Spleen (tissue), 11 donors: ENCODE results near the gene P2RX1. TPM values are rescaled to one million over a fixed set of nuclear protein-coding genes. Genes with fewer than 3 reads are reported as not detected.
A peak's percentile ranks its signal among the peaks of the same experiment; 100 is the strongest.

ENCODE experiments used
- DNase-seq: peaks from one replicate; pipeline ENCODE4 v3.0.0-alpha.2; 2020
- H3K27ac ChIP-seq, 8 donors: fragments of 200-600 bp; sonication (generic) in 7 of 8; 1 replicate in 4 of 8; 2 replicates in 4 of 8; pipeline versions ENCODE4 v1.5.0 to v1.8.0; 2016 to 2021; ENCODE audit warnings: inconsistent platforms in 4 of 8, mild to moderate bottlenecking in 4 of 8, moderate library complexity in 1 of 8
- H3K27me3 ChIP-seq, 7 donors: fragments of 200-600 bp; sonication (generic) in 6 of 7; replicated peaks in 1 of 7; 1 replicate in 4 of 7; 2 replicates in 3 of 7; pipeline versions ENCODE4 v1.5.0 to v1.8.0; 2016 to 2021; ENCODE audit warnings: inconsistent platforms in 3 of 7, mild to moderate bottlenecking in 1 of 7
- H3K36me3 ChIP-seq, 6 donors: fragments of 200-600 bp; sonication (generic) in 5 of 6; 1 replicate in 4 of 6; 2 replicates in 2 of 6; pipeline versions ENCODE4 v1.5.0 to v1.8.0; 2016 to 2021; ENCODE audit warnings: inconsistent platforms in 2 of 6
- H3K4me1 ChIP-seq, 6 donors: fragments of 200-600 bp; sonication (generic) in 5 of 6; 1 replicate in 3 of 6; 2 replicates in 3 of 6; pipeline versions ENCODE4 v1.5.0 to v1.8.0; 2016 to 2021; ENCODE audit warnings: inconsistent platforms in 3 of 6
- H3K4me3 ChIP-seq, 8 donors: fragments of 200-600 bp; sonication (generic) in 7 of 8; 1 replicate in 4 of 8; 2 replicates in 4 of 8; pipeline versions ENCODE4 v1.5.0 to v1.8.0; 2016 to 2021; ENCODE audit warnings: inconsistent platforms in 4 of 8, mild to moderate bottlenecking in 4 of 8, moderate library complexity in 2 of 8
- H3K9me3 ChIP-seq, 8 donors: fragments of 200-600 bp; sonication (generic) in 7 of 8; 1 replicate in 4 of 8; 2 replicates in 4 of 8; pipeline versions ENCODE4 v1.5.0 to v1.8.0; 2016 to 2021; ENCODE audit warnings: inconsistent platforms in 4 of 8
- POLR2A ChIP-seq, 3 donors: fragments of 450-650 bp; IDR thresholded peaks; one replicate each; pipeline ENCODE4 v1.5.1; 2017; ENCODE audit warnings: antibody characterized with exemption in 3 of 3, mild to moderate bottlenecking in 1 of 3
- POLR2AphosphoS5 ChIP-seq, 3 donors: sonication (generic); formaldehyde crosslinking; IDR thresholded peaks; one replicate each; pipeline ENCODE4 v1.5.1; 2017; ENCODE audit warnings: antibody characterized with exemption in 3 of 3
- WGBS, 5 donors: extraction: QIAGEN DNeasy Blood & Tissue Kit in 3 of 5; methylation state at CpG; one replicate each; pipeline versions ENCODE4 v1.1.5 to v1.1.7; 2013 to 2018; 5-methylcytosine and 5-hydroxymethylcytosine counted together
- intact Hi-C: fragments of 100-400 bp; cut with DNase I; formaldehyde crosslinking; loops from one replicate; pipeline ENCODE4 v1.15.0; 2023; ENCODE audit warnings: low total_unique reads
- polyA plus RNA-seq, 3 donors: library from polyadenylated mRNA; stranded (reverse); fragments of 200-250 nt; gene quantifications; one replicate each; pipeline ENCODE4 v1.2.1, GENCODE V29; 2013
- total RNA-seq, 7 donors: library from RNA; depleted of rRNA in 3 of 7; stranded (reverse); fragments of >200 nt in 3 of 7; fragmentation: NEBNext Ultra II Directional in 4 of 7; extraction: Animal tissue kit (Norgen Biotek cat#: 25700) in 4 of 7; gene quantifications; one replicate each; pipeline versions ENCODE4 v1.1.0 to v1.2.1, GENCODE V29; 2016 to 2021
- TF ChIP-seq, protein P1 (sequence below), 11 experiments: fragments of 200-600 bp in 7 of 11; fragments of 450-650 bp in 4 of 11; sonication (generic) in 4 of 11; IDR thresholded peaks in 8 of 11; conservative IDR thresholded peaks in 3 of 11; 1 replicate in 7 of 11; 2 replicates in 4 of 11; pipeline versions ENCODE4 v1.4.0 to v1.8.0; 2016 to 2021; ENCODE audit warnings: antibody characterized with exemption in 11 of 11, inconsistent platforms in 4 of 11, mild to moderate bottlenecking in 1 of 11
- donor health status: healthy with polysubstance abuse.
- donor health status: DM: no; HTN: no; CAD: no; lungs with moderate emphysema.
- donor health status: DM: no; HTN: no; CAD: no.
- donor health status: Bipolar disorder and iron deficiency.
- donor health status: healthy.
- donor health status: DM: no; HTN: no; CAD: no.
- donor health status: DM: yes; HTN: yes; CAD: no.

P2RX1 gene
- total and polyA plus RNA-seq, 10 donors, result 9.2 to 46.3 (median 21.7) TPM

DNA sequence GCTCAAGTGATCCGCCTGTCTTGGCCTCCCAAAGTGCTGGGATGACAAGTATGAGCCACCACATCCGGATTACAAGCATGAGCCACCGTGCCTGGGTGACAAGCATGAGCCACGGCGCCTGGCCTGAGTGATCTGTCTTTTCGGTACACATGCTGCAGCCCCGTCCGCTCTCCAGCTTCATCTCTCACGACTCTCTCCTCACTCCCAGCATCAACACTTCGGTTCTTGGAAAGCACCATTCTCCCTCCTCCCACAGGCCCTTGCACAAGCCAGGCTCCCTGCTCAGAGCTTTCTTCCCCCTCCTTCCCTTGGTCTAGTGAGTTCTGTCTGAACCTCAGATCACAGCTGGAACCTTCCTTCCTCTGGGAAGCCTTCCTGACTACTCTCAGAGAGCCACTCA lies 63.7 kb downstream of the P2RX1 start:
- TF ChIP-seq, protein P1, sequence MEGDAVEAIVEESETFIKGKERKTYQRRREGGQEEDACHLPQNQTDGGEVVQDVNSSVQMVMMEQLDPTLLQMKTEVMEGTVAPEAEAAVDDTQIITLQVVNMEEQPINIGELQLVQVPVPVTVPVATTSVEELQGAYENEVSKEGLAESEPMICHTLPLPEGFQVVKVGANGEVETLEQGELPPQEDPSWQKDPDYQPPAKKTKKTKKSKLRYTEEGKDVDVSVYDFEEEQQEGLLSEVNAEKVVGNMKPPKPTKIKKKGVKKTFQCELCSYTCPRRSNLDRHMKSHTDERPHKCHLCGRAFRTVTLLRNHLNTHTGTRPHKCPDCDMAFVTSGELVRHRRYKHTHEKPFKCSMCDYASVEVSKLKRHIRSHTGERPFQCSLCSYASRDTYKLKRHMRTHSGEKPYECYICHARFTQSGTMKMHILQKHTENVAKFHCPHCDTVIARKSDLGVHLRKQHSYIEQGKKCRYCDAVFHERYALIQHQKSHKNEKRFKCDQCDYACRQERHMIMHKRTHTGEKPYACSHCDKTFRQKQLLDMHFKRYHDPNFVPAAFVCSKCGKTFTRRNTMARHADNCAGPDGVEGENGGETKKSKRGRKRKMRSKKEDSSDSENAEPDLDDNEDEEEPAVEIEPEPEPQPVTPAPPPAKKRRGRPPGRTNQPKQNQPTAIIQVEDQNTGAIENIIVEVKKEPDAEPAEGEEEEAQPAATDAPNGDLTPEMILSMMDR (IDR thresholded peaks at IDR 0.05 in 8 of 11, conservative IDR thresholded peaks at IDR 0.05 in 3 of 11), result no peak
- TF ChIP-seq POLR2AphosphoS5 (IDR thresholded peaks at IDR 0.05) (no peak), POLR2A (IDR thresholded peaks at IDR 0.05) (no peak)

DNA sequence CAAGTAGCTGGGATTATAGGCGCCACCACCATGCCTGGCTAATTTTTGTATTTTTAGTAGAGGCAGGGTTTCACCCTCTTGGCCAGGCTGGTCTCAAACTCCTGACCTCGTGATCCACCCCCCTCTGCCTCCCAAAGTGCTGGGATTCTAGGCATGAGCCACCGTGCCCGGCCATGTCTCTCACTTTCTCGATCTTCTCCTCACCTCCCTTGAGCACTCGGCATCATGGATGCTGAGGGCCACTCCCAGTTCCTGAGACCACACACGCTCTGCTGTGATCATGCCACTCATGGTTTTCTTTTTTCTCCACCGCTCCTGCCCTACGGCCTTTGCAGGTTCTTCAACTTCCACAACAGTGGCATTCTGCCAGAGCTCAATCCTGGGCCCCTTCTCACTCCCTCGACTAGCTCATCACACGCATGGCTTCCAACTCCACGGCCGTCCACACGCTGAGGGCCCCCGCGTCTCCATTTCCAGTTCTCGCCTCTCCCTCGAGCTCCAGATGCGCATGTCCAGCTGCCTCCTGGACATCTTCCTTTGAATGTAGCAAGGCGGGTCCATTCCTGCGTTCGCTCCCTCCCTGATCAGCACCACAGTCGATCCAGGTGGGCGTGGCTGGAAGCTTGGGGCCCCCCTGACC lies 64.7 kb downstream of the P2RX1 start:
- TF ChIP-seq POLR2A (IDR thresholded peaks at IDR 0.05), result no peak
- TF ChIP-seq, protein P1 (IDR thresholded peaks at IDR 0.05 in 8 of 11, conservative IDR thresholded peaks at IDR 0.05 in 3 of 11), result no peak
- TF ChIP-seq POLR2AphosphoS5 (IDR thresholded peaks at IDR 0.05), result no peak
- 84 to 87% (median 86%) methylated on average over 24 of the region's 24 CpGs for WGBS, 5 donors
- Histone ChIP-seq H3K9me3 (no peaks in the 10 kb centered on the region), H3K27ac (no peak overlapping the region), H3K36me3 (no peaks in the 10 kb centered on the region), H3K4me3 (no peak overlapping the region), H3K27me3 (no peaks in the 10 kb centered on the region), H3K4me1 (peaks cover 0 to 3% (median under 1%) of the 10 kb centered on the region in 6 donors)
- peak; percentile 59 for DNase-seq
- intact Hi-C loops, result no loop called here

More for the DNA sequence above, 63.7 kb downstream of the P2RX1 start:
- peaks cover 0 to 4% (median 0%) of the 10 kb centered on the region in 7 donors for H3K27me3 ChIP-seq
- intact Hi-C loops, result no loop called here
- H3K27ac ChIP-seq, result no peak overlapping the region
- H3K4me1 ChIP-seq, result no peaks in the 10 kb centered on the region
- 76 to 88% (median 81%) methylated on average over 10 of the region's 10 CpGs for WGBS, 5 donors
- H3K4me3 ChIP-seq, result no peak overlapping the region
- no peak for DNase-seq
- H3K36me3 ChIP-seq, result no peaks in the 10 kb centered on the region
- no peaks in the 10 kb centered on the region for H3K9me3 ChIP-seq

DNA sequence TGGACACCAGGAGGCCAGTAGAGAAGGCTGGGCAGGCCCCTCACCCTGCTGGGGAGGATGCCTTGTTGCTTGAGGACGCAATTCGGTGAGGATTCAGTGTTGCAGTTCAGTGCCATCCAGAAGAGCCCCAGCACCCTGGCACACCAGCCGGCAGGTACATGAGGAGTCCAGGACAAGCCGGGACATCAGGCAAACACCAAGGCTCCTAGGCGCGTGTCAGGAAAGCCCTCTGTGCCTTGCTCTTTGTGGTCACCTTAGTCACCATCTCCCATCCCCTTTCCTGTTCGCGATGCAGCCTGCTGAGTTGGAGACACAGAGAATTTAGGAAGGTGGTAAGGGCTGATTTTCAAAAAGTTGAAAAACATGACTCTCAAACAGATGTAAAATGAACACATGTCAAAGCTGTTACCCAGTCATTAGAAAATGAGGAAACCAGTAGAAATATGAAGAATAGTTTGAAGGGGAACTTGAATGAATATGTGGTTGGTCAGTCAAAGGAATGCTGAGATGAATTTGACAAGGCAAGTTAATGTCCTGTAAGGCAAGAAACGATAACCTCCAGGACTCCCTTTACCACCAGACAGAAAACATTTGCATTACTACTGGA lies 67.9 kb downstream of the P2RX1 start:
- TF ChIP-seq POLR2A (IDR thresholded peaks at IDR 0.05) (no peak), POLR2AphosphoS5 (IDR thresholded peaks at IDR 0.05) (no peak)
- TF ChIP-seq, protein P1 (IDR thresholded peaks at IDR 0.05 in 8 of 11, conservative IDR thresholded peaks at IDR 0.05 in 3 of 11), result no peak
- Histone ChIP-seq H3K9me3 (no peaks in the 10 kb centered on the region), H3K27me3 (no peaks in the 10 kb centered on the region), H3K4me3 (no peak overlapping the region), H3K27ac (no peak overlapping the region), H3K36me3 (peaks cover 0 to 13% (median 0%) of the 10 kb centered on the region in 6 donors), H3K4me1 (peaks cover 10 to 29% (median 22%) of the 10 kb centered on the region in 6 donors)
- peak; percentile 39 for DNase-seq
- intact Hi-C loops, result no loop called here
- 47 to 70% (median 63%) methylated on average over 7 to 9 of the region's 9 CpGs for WGBS, 5 donors

GRCh38 chr17:3847165-3847670 lies 69.0 kb downstream of the P2RX1 start:
- WGBS, 5 donors, result 93 to 97% (median 95%) methylated on average over 9 of the region's 9 CpGs
- peak; percentile 73 for DNase-seq
- intact Hi-C loops, result no loop called here

More at GRCh38 chr17:3847165-3847670, 69.0 kb downstream of the P2RX1 start:
- Histone ChIP-seq H3K9me3 (no peaks in the 10 kb centered on the region), H3K27me3 (no peaks in the 10 kb centered on the region), H3K4me1 (peaks cover 10 to 40% (median 24%) of the 10 kb centered on the region in 6 donors), H3K27ac (no peak overlapping the region), H3K36me3 (peaks cover 0 to 24% (median 7%) of the 10 kb centered on the region in 6 donors), H3K4me3 (no peak overlapping the region)
- TF ChIP-seq POLR2A (IDR thresholded peaks at IDR 0.05), result no peak
- TF ChIP-seq, protein P1 (IDR thresholded peaks at IDR 0.05 in 8 of 11, conservative IDR thresholded peaks at IDR 0.05 in 3 of 11), result no peak
- no peak for TF ChIP-seq POLR2AphosphoS5 (IDR thresholded peaks at IDR 0.05)
